Fibroblast of lung (primary cell): ENCODE data around the gene AHCYL2.

Experiments
- CTCF ChIP-seq, 2 donors: IDR thresholded peaks in 1 of 2; conservative IDR thresholded peaks in 1 of 2; 1 replicate in 1 of 2; 2 replicates in 1 of 2; pipeline ENCODE4 v1.5.1; 2011 to 2012; ENCODE audit warnings: low read length in 2 of 2, control low read depth in 1 of 2, inconsistent platforms in 1 of 2, low read depth in 1 of 2, mild to moderate bottlenecking in 1 of 2
- EZH2 ChIP-seq: IDR thresholded peaks from 2 replicates; pipeline ENCODE4 v1.5.1; 2012; ENCODE audit warnings: low read length, control low read depth, mild to moderate bottlenecking; ENCODE audit errors: missing control alignments

- TF ChIP-seq CTCF (conservative IDR thresholded peaks at IDR 0.05 in 1 of 2, IDR thresholded peaks at IDR 0.05 in 1 of 2; ENCODE audit: low read depth in 1 of 2, low read length in 2 of 2) (no peak), EZH2 (no peak)
Observed at GRCh38 chr7:129266181-129266580, 41.4 kb downstream of the AHCYL2 start.
